NOMO-1 (cell line): ENCODE measurements around the gene ZNF587.
"Not testable (repeated sequence)": the region's sequence is repeated elsewhere in the genome, so short reads cannot be mapped to it uniquely, and the experiment has no call there.

Experiments used
- DNase-seq, 2 experiments: peaks; one replicate each; lab custom pipeline; 2025; ENCODE audit not compliant: unreplicated experiment in 2 of 2; lab: John Stamatoyannopoulos, UW

The ZNF587 gene

GRCh38 chr19:57849666-57850473, at the start of gene ZNF587:
Gene ZNF587 (plus strand): TSS chr19:57849859. CDS start chr19:57850039, 180 bp downstream.
- peak; percentile 61 to 85 for DNase-seq

- no peak for DNase-seq
Measured at GRCh38 chr19:57800696-57801095, 49.0 kb upstream of the ZNF587 start.

GRCh38 chr19:57802269-57802668, 47.4 kb upstream of the ZNF587 start:
- no peak for DNase-seq

GRCh38 chr19:57803265-57803593, 46.4 kb upstream of the ZNF587 start:
- no peak for DNase-seq

- DNase-seq = no peak
Measured at GRCh38 chr19:57803594-57804325, 45.9 kb upstream of the ZNF587 start.

- DNase-seq = no peak
Measured at GRCh38 chr19:57807541-57807940, 42.1 kb upstream of the ZNF587 start.

- not testable (repeated sequence) for DNase-seq
Measured at GRCh38 chr19:57810410-57811295, 39.0 kb upstream of the ZNF587 start.

GRCh38 chr19:57812226-57812625, 37.4 kb upstream of the ZNF587 start:
- no peak for DNase-seq

- DNase-seq = not testable (repeated sequence)
Measured at GRCh38 chr19:57812975-57813820, 36.5 kb upstream of the ZNF587 start.

- DNase-seq = no peak
Measured at GRCh38 chr19:57813919-57814504, 35.6 kb upstream of the ZNF587 start.

- DNase-seq = peak; percentile 87 to 93
Measured at GRCh38 chr19:57814505-57815246, 35.0 kb upstream of the ZNF587 start, which contains the start of gene ZNF552. Gene ZNF552 (minus strand): TSS chr19:57814913. CDS start chr19:57814743, 170 bp downstream.

- DNase-seq = no peak
Measured at GRCh38 chr19:57815247-57816075, 34.2 kb upstream of the ZNF587 start.

- DNase-seq = no peak
Measured at GRCh38 chr19:57816652-57817051, 33.0 kb upstream of the ZNF587 start.

- no peak for DNase-seq
Measured at GRCh38 chr19:57817976-57818375, 31.7 kb upstream of the ZNF587 start.

- no peak for DNase-seq
Measured at GRCh38 chr19:57818378-57818777, 31.3 kb upstream of the ZNF587 start.

- peak; percentile 86 to 92 for DNase-seq
Measured at GRCh38 chr19:57819475-57820148, 30.0 kb upstream of the ZNF587 start.

- no peak for DNase-seq
Measured at GRCh38 chr19:57820599-57820998, 29.1 kb upstream of the ZNF587 start.

- DNase-seq = not testable (repeated sequence)
Measured at GRCh38 chr19:57821095-57821494, 28.6 kb upstream of the ZNF587 start.
